ENCODE results near the gene PGK1. TPM values are rescaled to one million over a fixed set of nuclear protein-coding genes. Genes with fewer than 3 reads are reported as not detected.
"Not testable (repeated sequence)": the region's sequence is repeated elsewhere in the genome, so short reads cannot be mapped to it uniquely, and the experiment has no call there.

Gene PGK1
- total RNA-seq, 3 donors from 2014 or later: 122 to 149 (median 126) TPM

- Histone ChIP-seq H3K4me1 (no peaks in the 10 kb centered on the region), H3K27me3 (no peaks in the 10 kb centered on the region), H3K27ac (no peak overlapping the region), H3K36me3 (no peaks in the 10 kb centered on the region), H3K9me3 (peaks cover 11 to 20% of the 10 kb centered on the region in 2 donors), H3K4me3 (no peak overlapping the region)
- TF ChIP-seq CTCF (IDR thresholded peaks at IDR 0.05) (no peak), POLR2AphosphoS5 (IDR thresholded peaks at IDR 0.05) (no peak), POLR2A (IDR thresholded peaks at IDR 0.05) (no peak)
- intact Hi-C loops (cut with DNase I; ENCODE audit: low total_unique reads): no loop called here
- DNase-seq (ENCODE audit: low spot score in 2 of 2): no peak
These were observed 32.7 kb upstream of the PGK1 start for GRCh38 chrX:78071331-78071730.

- intact Hi-C loops (cut with DNase I; ENCODE audit: low total_unique reads); DNase-seq (ENCODE audit: low spot score in 2 of 2); H3K27me3 ChIP-seq: not testable (repeated sequence)
These were observed 30.6 kb upstream of the PGK1 start for GRCh38 chrX:78073147-78074077.

GRCh38 chrX:78074088-78074487 lies 30.0 kb upstream of the PGK1 start:
- Histone ChIP-seq H3K27ac (no peak overlapping the region), H3K36me3 (no peaks in the 10 kb centered on the region), H3K27me3 (no peaks in the 10 kb centered on the region), H3K9me3 (peaks cover 10 to 14% of the 10 kb centered on the region in 2 donors), H3K4me3 (no peak overlapping the region), H3K4me1 (no peaks in the 10 kb centered on the region)
- intact Hi-C loops (cut with DNase I; ENCODE audit: low total_unique reads): no loop called here
- no peak for TF ChIP-seq POLR2AphosphoS5 (IDR thresholded peaks at IDR 0.05)
- no peak for TF ChIP-seq CTCF (IDR thresholded peaks at IDR 0.05)
- no peak for TF ChIP-seq POLR2A (IDR thresholded peaks at IDR 0.05)
- no peak for DNase-seq (ENCODE audit: low spot score in 2 of 2)

More at GRCh38 chrX:78073147-78074077, 30.6 kb upstream of the PGK1 start:
- not testable (repeated sequence) for H3K27ac ChIP-seq, H3K36me3 ChIP-seq, H3K4me3 ChIP-seq, H3K4me1 ChIP-seq
- peaks cover 11 to 21% of the 10 kb centered on the region in 2 donors for H3K9me3 ChIP-seq

- no peak for DNase-seq (ENCODE audit: low spot score in 2 of 2)
- Histone ChIP-seq H3K4me1 (no peaks in the 10 kb centered on the region), H3K36me3 (no peaks in the 10 kb centered on the region), H3K4me3 (no peak overlapping the region), H3K9me3 (peaks cover 7 to 10% of the 10 kb centered on the region in 2 donors), H3K27ac (no peak overlapping the region), H3K27me3 (no peaks in the 10 kb centered on the region)
- intact Hi-C loops (cut with DNase I; ENCODE audit: low total_unique reads): no loop called here
- TF ChIP-seq CTCF (IDR thresholded peaks at IDR 0.05) (no peak), POLR2AphosphoS5 (IDR thresholded peaks at IDR 0.05) (no peak), POLR2A (IDR thresholded peaks at IDR 0.05) (no peak)
These were observed 28.2 kb upstream of the PGK1 start for GRCh38 chrX:78075787-78076389.

GRCh38 chrX:78081413-78081812 lies 22.6 kb upstream of the PGK1 start:
- intact Hi-C loops (cut with DNase I; ENCODE audit: low total_unique reads); DNase-seq (ENCODE audit: low spot score in 2 of 2); H3K4me1 ChIP-seq; H3K27ac ChIP-seq; H3K4me3 ChIP-seq; H3K9me3 ChIP-seq; H3K27me3 ChIP-seq; H3K36me3 ChIP-seq: not testable (repeated sequence)

- no peak for DNase-seq (ENCODE audit: low spot score in 2 of 2)
- H3K4me1 ChIP-seq: no peaks in the 10 kb centered on the region
- H3K4me3 ChIP-seq: no peak overlapping the region
- H3K27me3 ChIP-seq: peaks cover 0 to 25% of the 10 kb centered on the region in 2 donors
- intact Hi-C loops (cut with DNase I; ENCODE audit: low total_unique reads): no loop called here
- peaks cover 0 to 10% of the 10 kb centered on the region in 2 donors for H3K9me3 ChIP-seq
- no peak for TF ChIP-seq CTCF (IDR thresholded peaks at IDR 0.05)
- no peak for TF ChIP-seq POLR2A (IDR thresholded peaks at IDR 0.05)
- TF ChIP-seq POLR2AphosphoS5 (IDR thresholded peaks at IDR 0.05): no peak
- H3K36me3 ChIP-seq: no peaks in the 10 kb centered on the region
- H3K27ac ChIP-seq: no peak overlapping the region
These were observed 11.8 kb upstream of the PGK1 start for GRCh38 chrX:78092296-78092695.

Measured in breast epithelium (tissue), 4 donors.